ENCODE data around the gene COPS7B. TPM values are rescaled to one million over a fixed set of nuclear protein-coding genes. Genes with fewer than 3 reads are reported as not detected.
"Not testable (repeated sequence)": the region's sequence is repeated elsewhere in the genome, so short reads cannot be mapped to it uniquely, and the experiment has no call there.

COPS7B gene
- 47.2 and 49.2 TPM in 2 replicates for polyA plus RNA-seq (2011; rRNA removed)
- 30.1 and 39.0 TPM in 2 replicates for polyA minus RNA-seq (2011; rRNA and poly(A)+ RNA removed)

DNA sequence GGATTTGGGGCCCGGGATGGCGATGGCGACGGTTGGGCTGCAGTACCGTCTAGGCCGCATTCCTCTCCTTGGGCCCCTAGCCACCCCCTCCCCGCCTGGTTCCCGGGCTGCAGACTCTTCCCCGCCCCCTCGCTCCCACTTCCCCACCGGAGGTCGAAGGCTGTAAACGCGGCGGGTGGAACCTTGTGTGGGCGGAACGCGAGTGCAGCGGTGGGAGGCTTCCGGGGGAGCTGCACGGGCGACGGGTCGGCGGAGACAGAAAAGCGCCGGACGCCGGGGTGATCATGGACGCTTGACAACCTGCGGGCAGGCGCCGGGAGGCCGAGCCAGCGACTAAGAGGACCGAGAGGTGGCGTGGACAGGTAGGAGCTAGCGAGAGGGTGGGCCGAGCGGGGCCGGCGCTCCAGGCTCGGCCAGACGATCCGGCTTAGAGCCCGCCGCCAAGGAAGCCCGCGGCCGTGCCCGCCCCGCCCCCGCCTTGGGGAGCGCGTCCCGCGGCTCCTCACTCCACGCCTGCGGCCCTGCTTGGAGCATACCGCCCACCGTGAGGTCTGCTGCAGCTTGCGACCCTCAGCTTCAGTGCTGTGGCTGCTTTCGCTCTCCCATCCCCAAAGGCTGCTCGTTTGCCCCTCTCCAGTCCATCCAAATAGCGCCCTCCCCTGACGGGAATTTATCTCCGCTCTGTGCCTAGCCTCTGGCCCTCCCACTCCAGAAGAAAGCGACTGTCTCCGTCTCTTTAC lies at the start of gene COPS7B:
TSS of gene COPS7B (plus strand) at position 269 of the 740 bp plus-strand sequence. CDS start 2,126 bp downstream, outside the sequence.
- TF ChIP-seq, protein P1, sequence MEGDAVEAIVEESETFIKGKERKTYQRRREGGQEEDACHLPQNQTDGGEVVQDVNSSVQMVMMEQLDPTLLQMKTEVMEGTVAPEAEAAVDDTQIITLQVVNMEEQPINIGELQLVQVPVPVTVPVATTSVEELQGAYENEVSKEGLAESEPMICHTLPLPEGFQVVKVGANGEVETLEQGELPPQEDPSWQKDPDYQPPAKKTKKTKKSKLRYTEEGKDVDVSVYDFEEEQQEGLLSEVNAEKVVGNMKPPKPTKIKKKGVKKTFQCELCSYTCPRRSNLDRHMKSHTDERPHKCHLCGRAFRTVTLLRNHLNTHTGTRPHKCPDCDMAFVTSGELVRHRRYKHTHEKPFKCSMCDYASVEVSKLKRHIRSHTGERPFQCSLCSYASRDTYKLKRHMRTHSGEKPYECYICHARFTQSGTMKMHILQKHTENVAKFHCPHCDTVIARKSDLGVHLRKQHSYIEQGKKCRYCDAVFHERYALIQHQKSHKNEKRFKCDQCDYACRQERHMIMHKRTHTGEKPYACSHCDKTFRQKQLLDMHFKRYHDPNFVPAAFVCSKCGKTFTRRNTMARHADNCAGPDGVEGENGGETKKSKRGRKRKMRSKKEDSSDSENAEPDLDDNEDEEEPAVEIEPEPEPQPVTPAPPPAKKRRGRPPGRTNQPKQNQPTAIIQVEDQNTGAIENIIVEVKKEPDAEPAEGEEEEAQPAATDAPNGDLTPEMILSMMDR (IDR thresholded peaks at IDR 0.05; ENCODE audit: low read depth, low read length): peak; percentile 47
- ChIA-PET POLR2A (interaction anchor here (0.9 kb wide), 1 partner anchor 109 kb away, joined by 4 read pairs; no protein-coding TSS in a partner anchor), CTCF (interaction anchor here (0.6 to 3.4 kb wide), 7 partner anchors 9 to 733 kb away, joined by 3 to 14 read pairs (median 6); no protein-coding TSS in a partner anchor)
- peak; percentile 61 for DNase-seq (ENCODE audit: low read depth, low spot score)
- H3K27ac ChIP-seq (ENCODE audit: low read depth, low read length): peak within 1 kb of the TSS; percentile 52
- H3K4me3 ChIP-seq (ENCODE audit: low read depth, low read length): peak within 1 kb of the TSS; percentile 99
- H3K9me3 ChIP-seq (ENCODE audit: control insufficient read depth, insufficient read depth, low read length): no peaks in the 10 kb centered on the region
- H3K27me3 ChIP-seq (ENCODE audit: control insufficient read depth, insufficient read depth, low read length): no peaks in the 10 kb centered on the region

DNA sequence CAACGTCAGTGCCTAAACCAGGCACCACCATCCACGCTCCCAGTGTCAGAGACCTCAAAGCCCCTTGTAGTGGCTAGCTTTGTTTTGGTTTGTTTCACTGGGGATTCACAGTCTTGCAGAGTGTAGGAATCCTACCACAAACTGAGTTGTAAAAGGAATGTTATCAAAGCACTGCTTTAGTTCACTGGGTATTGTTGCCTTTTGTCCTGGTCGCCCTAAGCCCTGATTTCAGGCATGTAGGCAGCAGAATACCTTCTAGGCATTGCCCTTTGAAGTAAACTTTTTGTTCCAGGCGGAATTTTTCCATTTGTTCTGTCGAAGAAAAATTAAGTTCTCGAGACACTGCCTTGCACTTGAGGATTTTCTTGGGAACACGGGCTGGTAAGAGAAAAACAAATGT lies 48.5 kb upstream of the COPS7B start:
- Histone ChIP-seq H3K4me3 (ENCODE audit: low read depth, low read length) (no peak overlapping the region), H3K9me3 (ENCODE audit: control insufficient read depth, insufficient read depth, low read length) (no peaks in the 10 kb centered on the region), H3K27me3 (ENCODE audit: control insufficient read depth, insufficient read depth, low read length) (no peaks in the 10 kb centered on the region), H3K27ac (ENCODE audit: low read depth, low read length) (no peak overlapping the region)
- ChIA-PET CTCF (interaction anchor here (1.0 kb wide), 1 partner anchor 24 kb away, joined by 3 read pairs; no protein-coding TSS in a partner anchor), POLR2A (no interaction called here)
- TF ChIP-seq, protein P1 (IDR thresholded peaks at IDR 0.05; ENCODE audit: low read depth, low read length): no peak
- DNase-seq (ENCODE audit: low read depth, low spot score): no peak

DNA sequence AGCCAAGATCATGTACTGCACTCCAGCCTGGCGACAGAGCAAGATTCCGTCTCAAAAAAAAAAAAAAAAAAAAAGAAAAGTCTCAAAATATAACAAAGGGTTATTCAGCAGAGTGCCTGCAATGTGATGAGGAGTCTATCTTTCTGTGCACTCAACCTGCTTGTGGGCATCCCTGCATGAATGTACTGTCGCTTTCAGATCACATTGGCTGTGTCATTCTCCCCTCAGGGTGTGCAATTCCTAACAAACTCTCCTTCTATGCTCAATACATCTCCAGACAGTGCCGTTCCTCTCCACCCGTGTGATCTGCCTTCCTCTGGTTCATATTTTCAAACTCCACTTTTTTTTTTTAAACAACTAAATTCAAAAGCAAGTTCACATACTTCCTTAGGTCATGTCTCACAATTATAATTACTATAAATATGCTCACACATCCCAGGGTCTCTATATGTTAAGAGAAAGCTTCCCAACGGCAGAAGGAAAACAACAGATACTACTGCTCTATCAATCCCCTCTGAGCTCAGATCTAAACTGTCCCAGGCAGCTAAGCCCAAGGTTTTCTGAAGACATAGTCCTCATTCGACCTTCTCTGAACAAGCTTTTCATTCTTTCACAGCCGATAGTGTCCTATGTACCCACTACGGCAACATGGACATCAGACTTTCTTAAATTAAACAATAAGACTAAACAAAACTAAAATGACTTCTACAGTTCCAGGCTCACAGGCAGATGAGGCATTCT lies 42.7 kb upstream of the COPS7B start:
- H3K9me3 ChIP-seq (ENCODE audit: control insufficient read depth, insufficient read depth, low read length): no peaks in the 10 kb centered on the region
- DNase-seq (ENCODE audit: low read depth, low spot score): no peak
- H3K4me3 ChIP-seq (ENCODE audit: low read depth, low read length): no peak overlapping the region
- H3K27ac ChIP-seq (ENCODE audit: low read depth, low read length): no peak overlapping the region
- TF ChIP-seq, protein P1 (IDR thresholded peaks at IDR 0.05; ENCODE audit: low read depth, low read length): no peak
- ChIA-PET POLR2A (no interaction called here), CTCF (interaction anchor here (0.8 to 1.5 kb wide), 3 partner anchors 10 to 37 kb away, joined by 3 to 10 read pairs (median 3); no protein-coding TSS in a partner anchor)
- no peaks in the 10 kb centered on the region for H3K27me3 ChIP-seq (ENCODE audit: control insufficient read depth, insufficient read depth, low read length)

DNA sequence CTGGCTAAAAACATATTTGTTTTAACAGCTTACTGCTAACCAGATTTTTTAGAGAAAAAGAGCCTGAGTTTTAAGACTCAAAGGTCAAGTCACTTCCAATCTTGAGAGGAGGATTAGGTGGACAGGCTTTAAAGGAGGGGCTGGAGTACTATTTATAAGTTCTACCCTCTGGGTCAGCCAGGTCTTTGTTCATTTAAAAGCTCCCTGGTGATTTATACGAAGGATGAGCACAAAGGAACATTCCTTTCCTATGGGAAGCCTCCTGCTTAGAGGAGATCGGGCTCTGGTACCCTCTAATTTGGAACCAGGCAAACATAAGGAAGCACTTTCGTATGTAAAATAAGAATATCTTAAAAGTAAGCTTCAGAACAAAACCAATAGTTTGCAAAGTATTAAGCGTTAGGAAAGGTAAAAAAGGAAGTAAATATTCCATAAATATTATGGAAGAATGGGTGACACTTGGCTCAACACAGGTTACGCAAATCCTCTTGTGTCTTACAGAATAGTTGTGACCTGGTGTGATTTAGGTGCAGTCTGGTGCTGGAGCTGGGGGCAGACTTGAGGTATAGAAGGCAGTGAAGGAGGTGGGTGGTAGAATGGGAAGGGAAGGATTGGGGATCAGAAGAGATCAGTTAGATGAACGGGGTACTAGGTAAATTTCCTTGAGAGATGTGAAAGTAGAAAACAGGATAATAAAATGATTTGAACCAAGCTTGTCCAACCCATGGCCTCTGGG lies 40.8 kb upstream of the COPS7B start:
- CTCF ChIA-PET: interaction anchor here (1.2 kb wide), 1 partner anchor 32 kb away, joined by 4 read pairs; no protein-coding TSS in a partner anchor
- Histone ChIP-seq H3K27ac (ENCODE audit: low read depth, low read length) (no peak overlapping the region), H3K9me3 (ENCODE audit: control insufficient read depth, insufficient read depth, low read length) (no peaks in the 10 kb centered on the region), H3K27me3 (ENCODE audit: control insufficient read depth, insufficient read depth, low read length) (no peaks in the 10 kb centered on the region), H3K4me3 (ENCODE audit: low read depth, low read length) (no peak overlapping the region)
- TF ChIP-seq, protein P1 (IDR thresholded peaks at IDR 0.05; ENCODE audit: low read depth, low read length): no peak
- POLR2A ChIA-PET: no interaction called here
- DNase-seq (ENCODE audit: low read depth, low spot score): no peak

DNA sequence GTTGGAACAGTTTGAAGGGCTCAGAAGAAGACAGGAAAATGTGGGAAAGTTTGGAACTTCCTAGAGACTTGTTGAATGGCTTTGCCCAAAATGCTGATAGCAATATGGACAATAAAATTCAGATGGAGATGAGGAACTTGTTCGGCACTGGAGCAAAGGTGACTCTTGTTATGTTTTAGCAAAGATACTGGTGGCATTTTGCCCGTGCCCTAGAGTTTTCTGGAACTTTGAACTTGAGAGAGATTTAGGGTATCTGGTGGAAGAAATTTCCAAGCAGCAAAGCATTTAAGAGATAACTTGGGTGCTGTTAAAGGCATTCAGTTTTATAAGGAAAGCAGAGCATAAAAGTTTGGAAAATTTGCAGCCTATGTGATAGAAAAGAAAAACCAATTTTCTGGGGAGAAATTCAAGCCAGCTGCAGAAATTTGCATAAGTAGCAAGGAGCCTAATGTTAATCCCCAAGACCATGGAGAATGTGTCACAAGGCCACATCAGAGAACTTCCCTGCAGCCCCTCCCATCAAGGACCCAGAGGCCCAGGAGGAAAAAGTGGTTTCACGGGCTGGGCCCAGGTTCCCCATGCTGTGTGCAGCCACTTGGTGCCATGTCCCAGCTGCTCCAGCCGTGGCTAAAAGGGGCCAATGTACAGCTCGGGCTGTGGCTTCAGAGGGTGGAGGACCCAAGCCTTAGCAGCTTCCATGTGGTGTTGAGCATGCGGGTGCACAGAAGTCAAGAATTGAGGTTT lies 37.9 kb upstream of the COPS7B start:
- DNase-seq (ENCODE audit: low read depth, low spot score); H3K9me3 ChIP-seq (ENCODE audit: control insufficient read depth, insufficient read depth, low read length); H3K27me3 ChIP-seq (ENCODE audit: control insufficient read depth, insufficient read depth, low read length); H3K27ac ChIP-seq (ENCODE audit: low read depth, low read length); POLR2A ChIA-PET; H3K4me3 ChIP-seq (ENCODE audit: low read depth, low read length); CTCF ChIA-PET: not testable (repeated sequence)

DNA sequence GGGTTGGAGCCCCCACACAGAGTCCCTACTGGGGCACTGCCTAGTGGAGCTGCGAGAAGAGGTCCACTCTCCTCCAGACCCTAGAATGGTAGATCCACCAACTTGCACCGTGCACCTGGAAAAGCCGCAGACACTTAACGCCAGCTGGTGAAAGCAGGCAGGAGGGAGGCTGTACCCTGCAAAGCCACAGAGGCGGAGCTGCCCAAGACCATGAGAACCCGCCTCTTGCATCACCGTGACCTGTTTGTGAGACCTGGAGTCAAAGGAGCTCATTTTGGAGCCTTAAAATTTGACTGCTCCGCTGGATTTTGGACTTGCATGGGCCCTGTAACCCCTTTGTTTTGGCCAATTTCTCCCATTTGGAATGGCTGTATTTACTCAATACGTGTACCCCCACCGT lies 37.2 kb upstream of the COPS7B start:
- CTCF ChIA-PET: not testable (repeated sequence)

More for the DNA sequence above, 37.2 kb upstream of the COPS7B start:
- POLR2A ChIA-PET; H3K27me3 ChIP-seq (ENCODE audit: control insufficient read depth, insufficient read depth, low read length); H3K9me3 ChIP-seq (ENCODE audit: control insufficient read depth, insufficient read depth, low read length); H3K4me3 ChIP-seq (ENCODE audit: low read depth, low read length); H3K27ac ChIP-seq (ENCODE audit: low read depth, low read length); DNase-seq (ENCODE audit: low read depth, low spot score): not testable (repeated sequence)
